Measurements from ENCODE around the gene USP12. TPM values are rescaled to one million over a fixed set of nuclear protein-coding genes. Genes with fewer than 3 reads are reported as not detected.

USP12 gene
- total and polyA plus RNA-seq, 9 donors: 9.5 to 23.6 (median 19.2) TPM

GRCh38 chr13:27086599-27087265 is 84.9 kb downstream of the USP12 start:
- no peaks in the 10 kb centered on the region for H3K36me3 ChIP-seq
- H3K4me3 ChIP-seq: no peak overlapping the region
- H3K9me3 ChIP-seq: no peaks in the 10 kb centered on the region
- intact Hi-C loops (cut with DNase I): no loop called here
- DNase-seq: no peak
- 82 to 88% (median 84%) methylated on average over 6 of the region's 6 CpGs for WGBS, 3 donors
- H3K4me1 ChIP-seq (ENCODE audit: insufficient read depth): no peaks in the 10 kb centered on the region
- H3K27ac ChIP-seq: no peak overlapping the region
- TF ChIP-seq EP300 (IDR thresholded peaks at IDR 0.05): no peak
- TF ChIP-seq CTCF (IDR thresholded peaks at IDR 0.05): no peak
- TF ChIP-seq POLR2A (IDR thresholded peaks at IDR 0.05): no peak
- H3K27me3 ChIP-seq: no peaks in the 10 kb centered on the region

GRCh38 chr13:27083183-27083582 is 88.4 kb downstream of the USP12 start:
- no peaks in the 10 kb centered on the region for H3K4me1 ChIP-seq (ENCODE audit: insufficient read depth)
- H3K27me3 ChIP-seq: no peaks in the 10 kb centered on the region
- H3K27ac ChIP-seq: no peak overlapping the region
- WGBS, 3 donors: 91 to 92% (median 92%) methylated on average over 4 of the region's 4 CpGs
- DNase-seq: no peak
- H3K4me3 ChIP-seq: no peak overlapping the region
- H3K9me3 ChIP-seq: no peaks in the 10 kb centered on the region
- H3K36me3 ChIP-seq: no peaks in the 10 kb centered on the region
- no peak for TF ChIP-seq CTCF (IDR thresholded peaks at IDR 0.05)
- TF ChIP-seq POLR2A (IDR thresholded peaks at IDR 0.05): no peak
- no peak for TF ChIP-seq EP300 (IDR thresholded peaks at IDR 0.05)
- intact Hi-C loops (cut with DNase I): no loop called here

- no peak for DNase-seq
- Histone ChIP-seq H3K36me3 (no peaks in the 10 kb centered on the region), H3K4me1 (ENCODE audit: insufficient read depth) (no peaks in the 10 kb centered on the region), H3K9me3 (no peaks in the 10 kb centered on the region), H3K4me3 (no peak overlapping the region), H3K27me3 (no peaks in the 10 kb centered on the region), H3K27ac (no peak overlapping the region)
- 77 to 80% (median 77%) methylated on average over 4 of the region's 4 CpGs for WGBS, 3 donors
- intact Hi-C loops (cut with DNase I): no loop called here
- no peak for TF ChIP-seq POLR2A (IDR thresholded peaks at IDR 0.05)
- TF ChIP-seq CTCF (IDR thresholded peaks at IDR 0.05): no peak
- no peak for TF ChIP-seq EP300 (IDR thresholded peaks at IDR 0.05)
Measured at GRCh38 chr13:27081893-27082679, 89.5 kb downstream of the USP12 start.

GRCh38 chr13:27080018-27080948 is 91.3 kb downstream of the USP12 start:
- intact Hi-C loops (cut with DNase I): no loop called here
- Histone ChIP-seq H3K36me3 (no peaks in the 10 kb centered on the region), H3K27me3 (no peaks in the 10 kb centered on the region), H3K27ac (no peak overlapping the region), H3K4me1 (ENCODE audit: insufficient read depth) (no peaks in the 10 kb centered on the region), H3K9me3 (no peaks in the 10 kb centered on the region), H3K4me3 (no peak overlapping the region)
- DNase-seq: no peak
- WGBS, 3 donors: 96 to 99% (median 98%) methylated on average over 6 of the region's 6 CpGs
- TF ChIP-seq EP300 (IDR thresholded peaks at IDR 0.05) (no peak), CTCF (IDR thresholded peaks at IDR 0.05) (no peak), POLR2A (IDR thresholded peaks at IDR 0.05) (no peak)

Data from ovary (tissue), 9 donors.